Lung (tissue), 12 donors: ENCODE results near the gene WHRN. TPM values are rescaled to one million over a fixed set of nuclear protein-coding genes. Genes with fewer than 3 reads are reported as not detected.

Experiments
- ATAC-seq: fragments of 200-7000 bp; cut with Tn5 transposase; one replicate; pipeline ENCODE4 v1.9.1; 2020; ENCODE audit warnings: moderate number of reproducible peaks; ENCODE audit not compliant: insufficient read depth, low FRiP score
- DNase-seq, 3 donors: peaks; one replicate each; pipeline ENCODE4 v3.0.0-alpha.2; 2013 to 2017
- H3K27ac ChIP-seq, 2 donors: one replicate each; pipeline ENCODE4 v1.5.1; 2013; ENCODE audit warnings: mild to moderate bottlenecking in 2 of 2, moderate library complexity in 2 of 2, control low read depth in 1 of 2, inconsistent platforms in 1 of 2, low read depth in 1 of 2, low read length in 1 of 2
- H3K27me3 ChIP-seq, 3 donors: one replicate each; pipeline ENCODE4 v1.5.1; 2013; ENCODE audit warnings: low read length in 2 of 3; ENCODE audit not compliant: control insufficient read depth in 3 of 3, insufficient read depth in 3 of 3
- H3K36me3 ChIP-seq, 4 donors: one replicate each; pipeline ENCODE4 v1.5.1; 2013; ENCODE audit warnings: low read length in 4 of 4, mild to moderate bottlenecking in 1 of 4, moderate library complexity in 1 of 4; ENCODE audit not compliant: control insufficient read depth in 4 of 4, insufficient read depth in 4 of 4
- H3K4me1 ChIP-seq, 5 donors: one replicate each; pipeline ENCODE4 v1.5.1; 2013; ENCODE audit warnings: low read length in 5 of 5, mild to moderate bottlenecking in 2 of 5, moderate library complexity in 1 of 5; ENCODE audit not compliant: control insufficient read depth in 5 of 5, insufficient read depth in 5 of 5
- H3K4me3 ChIP-seq: one replicate; pipeline ENCODE4 v1.5.1; 2013; ENCODE audit warnings: mild to moderate bottlenecking, control low read depth, moderate library complexity
- H3K9ac ChIP-seq, 2 donors: one replicate each; pipeline ENCODE4 v1.5.1; 2013; ENCODE audit warnings: low read length in 2 of 2, control low read depth in 1 of 2; ENCODE audit not compliant: insufficient read depth in 1 of 2
- H3K9me3 ChIP-seq, 4 donors: one replicate each; pipeline ENCODE4 v1.5.1; 2013; ENCODE audit warnings: low read length in 3 of 4, mild to moderate bottlenecking in 1 of 4, moderate library complexity in 1 of 4; ENCODE audit not compliant: control insufficient read depth in 4 of 4, insufficient read depth in 3 of 4
- WGBS, 2 donors: extraction: QIAGEN DNeasy Blood & Tissue Kit; methylation state at CpG; one replicate each; pipeline ENCODE4 v1.1.7; 2013; 5-methylcytosine and 5-hydroxymethylcytosine counted together
- polyA plus RNA-seq, 2 donors: library from polyadenylated mRNA; stranded (reverse); fragments of 200-250 nt; gene quantifications; one replicate each; pipeline ENCODE4 v1.2.1, GENCODE V29; 2013
- total RNA-seq, 2 donors: library from RNA; depleted of rRNA in 1 of 2; stranded (reverse); fragments of >200 nt in 1 of 2; gene quantifications; one replicate each; pipeline ENCODE4 v1.2.1, GENCODE V29; 2014 to 2021
- TF ChIP-seq, protein P1 (sequence below): IDR thresholded peaks from 2 replicates; pipeline ENCODE4 v1.5.1; 2012; ENCODE audit warnings: mild to moderate bottlenecking; ENCODE audit errors: control extremely low read depth, extremely low read depth
- donor health status: control.
- donor health status: control.
- donor health status: Bipolar disorder and iron deficiency.
- donor health status: healthy.
- donor health status: DM: yes; HTN: yes; CAD: no.

WHRN gene
- total and polyA plus RNA-seq, 4 donors = 3.1 to 11.7 (median 5.6) TPM

DNA sequence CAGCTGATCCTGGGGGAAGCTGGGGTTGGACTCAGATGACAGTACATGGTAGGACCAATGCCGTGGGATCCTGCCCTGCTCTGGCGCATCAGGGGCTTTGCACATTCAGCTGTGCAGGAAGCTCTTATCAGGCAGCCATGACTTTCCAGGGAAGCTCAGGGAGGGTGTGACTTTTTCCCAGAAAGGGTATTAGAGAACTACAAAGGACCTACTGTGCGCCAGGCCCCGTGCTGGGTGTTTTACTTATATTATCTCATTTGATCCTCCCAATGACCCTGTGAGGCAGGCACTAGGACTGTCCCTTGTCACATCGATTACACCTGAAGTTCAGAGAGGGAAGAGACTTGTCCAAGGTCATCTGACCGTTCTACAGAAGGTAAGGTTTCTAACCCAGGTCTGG, 93.8 kb downstream of the WHRN start:
- H3K36me3 ChIP-seq = no peaks in the 10 kb centered on the region
- DNase-seq (no peak), ATAC-seq (no peak)
- no peak overlapping the region for H3K9ac ChIP-seq
- peaks cover 0 to 10% (median 0%) of the 10 kb centered on the region in 5 donors for H3K4me1 ChIP-seq
- H3K9me3 ChIP-seq = no peaks in the 10 kb centered on the region
- 93 to 95% methylated on average over 6 of the region's 6 CpGs for WGBS, 2 donors
- H3K27me3 ChIP-seq = no peaks in the 10 kb centered on the region
- TF ChIP-seq, protein P1, sequence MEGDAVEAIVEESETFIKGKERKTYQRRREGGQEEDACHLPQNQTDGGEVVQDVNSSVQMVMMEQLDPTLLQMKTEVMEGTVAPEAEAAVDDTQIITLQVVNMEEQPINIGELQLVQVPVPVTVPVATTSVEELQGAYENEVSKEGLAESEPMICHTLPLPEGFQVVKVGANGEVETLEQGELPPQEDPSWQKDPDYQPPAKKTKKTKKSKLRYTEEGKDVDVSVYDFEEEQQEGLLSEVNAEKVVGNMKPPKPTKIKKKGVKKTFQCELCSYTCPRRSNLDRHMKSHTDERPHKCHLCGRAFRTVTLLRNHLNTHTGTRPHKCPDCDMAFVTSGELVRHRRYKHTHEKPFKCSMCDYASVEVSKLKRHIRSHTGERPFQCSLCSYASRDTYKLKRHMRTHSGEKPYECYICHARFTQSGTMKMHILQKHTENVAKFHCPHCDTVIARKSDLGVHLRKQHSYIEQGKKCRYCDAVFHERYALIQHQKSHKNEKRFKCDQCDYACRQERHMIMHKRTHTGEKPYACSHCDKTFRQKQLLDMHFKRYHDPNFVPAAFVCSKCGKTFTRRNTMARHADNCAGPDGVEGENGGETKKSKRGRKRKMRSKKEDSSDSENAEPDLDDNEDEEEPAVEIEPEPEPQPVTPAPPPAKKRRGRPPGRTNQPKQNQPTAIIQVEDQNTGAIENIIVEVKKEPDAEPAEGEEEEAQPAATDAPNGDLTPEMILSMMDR = no peak
- H3K27ac ChIP-seq = no peak overlapping the region
- H3K4me3 ChIP-seq = no peak overlapping the region

DNA sequence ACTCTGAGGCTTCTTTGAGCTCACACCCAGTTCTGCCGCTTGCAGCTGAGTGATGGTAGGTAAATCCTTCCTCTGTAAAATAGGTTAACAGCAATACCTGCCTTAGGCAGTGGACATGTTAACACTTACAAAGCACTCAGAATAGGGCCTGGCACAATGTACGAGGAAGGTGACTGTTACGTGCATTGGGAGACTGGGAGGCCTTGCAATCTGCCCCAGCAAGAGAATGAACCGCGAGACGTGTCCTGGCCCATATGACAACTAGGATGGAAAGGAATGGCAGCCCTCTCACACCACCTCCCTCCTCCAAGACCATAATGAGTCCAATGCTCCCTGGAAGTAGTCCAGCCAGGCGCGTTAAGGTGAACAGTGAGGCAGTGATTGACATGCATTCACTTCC, 94.4 kb downstream of the WHRN start:
- H3K9me3 ChIP-seq = no peaks in the 10 kb centered on the region
- TF ChIP-seq, protein P1 = no peak
- no peaks in the 10 kb centered on the region for H3K27me3 ChIP-seq
- no peak overlapping the region for H3K27ac ChIP-seq
- H3K4me3 ChIP-seq = no peak overlapping the region
- peaks cover 0 to 10% (median 0%) of the 10 kb centered on the region in 5 donors for H3K4me1 ChIP-seq
- 88 to 96% methylated on average over 8 of the region's 8 CpGs for WGBS, 2 donors
- no peak for DNase-seq
- no peak for ATAC-seq
- no peaks in the 10 kb centered on the region for H3K36me3 ChIP-seq
- no peak overlapping the region for H3K9ac ChIP-seq

DNA sequence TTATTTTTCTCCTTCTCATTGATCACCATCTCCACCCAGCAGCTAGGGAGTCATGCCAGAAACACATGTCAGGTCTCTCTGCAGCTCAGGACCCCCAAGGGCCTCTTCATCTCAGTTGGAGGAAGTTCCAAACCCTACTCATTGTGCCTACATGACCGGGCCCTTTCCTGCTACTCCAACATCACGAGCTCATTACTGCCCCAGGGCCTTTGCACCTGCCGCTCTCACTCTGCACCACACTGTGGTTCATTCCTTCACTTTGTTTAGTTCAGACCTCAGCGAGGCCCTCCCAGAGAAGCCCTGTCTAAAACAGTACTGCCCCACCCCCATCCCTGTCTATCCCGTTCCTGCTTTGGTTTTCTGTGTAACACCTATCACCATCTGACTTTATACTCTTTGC, 95.4 kb downstream of the WHRN start:
- no peak overlapping the region for H3K4me3 ChIP-seq
- no peaks in the 10 kb centered on the region for H3K9me3 ChIP-seq
- TF ChIP-seq, protein P1 = no peak
- whole genome bisulfite sequencing, 2 donors = 70 to 86% methylated on average over 5 of the region's 5 CpGs
- ATAC-seq = no peak
- no peak for DNase-seq
- H3K27ac ChIP-seq = no peak overlapping the region
- no peaks in the 10 kb centered on the region for H3K27me3 ChIP-seq
- H3K4me1 ChIP-seq = peaks cover 0 to 10% (median 0%) of the 10 kb centered on the region in 5 donors
- H3K36me3 ChIP-seq = no peaks in the 10 kb centered on the region
- no peak overlapping the region for H3K9ac ChIP-seq

GRCh38 chr9:114409103-114409780, 96.0 kb downstream of the WHRN start:
- peaks cover 0 to 8% (median 0%) of the 10 kb centered on the region in 5 donors for H3K4me1 ChIP-seq

More at GRCh38 chr9:114409103-114409780, 96.0 kb downstream of the WHRN start:
- no peak for ATAC-seq
- TF ChIP-seq, protein P1 = no peak
- Histone ChIP-seq H3K9ac (no peak overlapping the region), H3K27me3 (no peaks in the 10 kb centered on the region), H3K27ac (no peak overlapping the region), H3K9me3 (no peaks in the 10 kb centered on the region), H3K4me3 (no peak overlapping the region), H3K36me3 (no peaks in the 10 kb centered on the region)
- no peak for DNase-seq
- WGBS, 2 donors = 59 to 61% methylated on average over 11 of the region's 11 CpGs
